AG09319 (cell line): ENCODE results near the gene UNKL.

Source experiments
- DNase-seq: peaks from one replicate; pipeline ENCODE4 v3.0.0-alpha.2; 2010; ENCODE audit warnings: low read depth; ENCODE audit errors: extremely low read depth
- TF ChIP-seq, protein P1 (sequence below): IDR thresholded peaks from 2 replicates; pipeline ENCODE4 v1.5.1; 2011; ENCODE audit warnings: low read depth, mild to moderate bottlenecking, inconsistent platforms, low read length, moderate library complexity

The UNKL gene

DNA sequence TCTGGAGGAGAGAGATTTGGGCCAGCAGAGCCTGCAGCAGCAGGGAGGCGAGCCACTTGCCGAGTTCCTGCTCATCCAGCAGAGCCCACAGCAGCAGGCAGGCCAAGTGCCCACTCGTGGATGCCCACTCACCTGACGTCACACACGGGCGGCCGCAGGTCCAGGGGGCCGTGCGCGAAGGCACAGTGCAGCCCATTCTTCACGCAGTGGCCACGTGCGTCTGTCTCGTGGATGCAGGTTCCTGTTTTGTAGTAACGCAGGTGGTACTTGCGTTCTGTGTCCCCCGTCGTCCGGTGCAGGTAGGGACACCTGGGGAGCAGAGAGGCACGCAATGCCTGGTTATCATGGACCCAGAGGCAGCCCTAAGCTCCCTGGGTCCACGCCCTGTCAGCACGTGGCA lies 11.5 kb downstream of the UNKL start:
- DNase-seq, result no peak
- TF ChIP-seq, protein P1, sequence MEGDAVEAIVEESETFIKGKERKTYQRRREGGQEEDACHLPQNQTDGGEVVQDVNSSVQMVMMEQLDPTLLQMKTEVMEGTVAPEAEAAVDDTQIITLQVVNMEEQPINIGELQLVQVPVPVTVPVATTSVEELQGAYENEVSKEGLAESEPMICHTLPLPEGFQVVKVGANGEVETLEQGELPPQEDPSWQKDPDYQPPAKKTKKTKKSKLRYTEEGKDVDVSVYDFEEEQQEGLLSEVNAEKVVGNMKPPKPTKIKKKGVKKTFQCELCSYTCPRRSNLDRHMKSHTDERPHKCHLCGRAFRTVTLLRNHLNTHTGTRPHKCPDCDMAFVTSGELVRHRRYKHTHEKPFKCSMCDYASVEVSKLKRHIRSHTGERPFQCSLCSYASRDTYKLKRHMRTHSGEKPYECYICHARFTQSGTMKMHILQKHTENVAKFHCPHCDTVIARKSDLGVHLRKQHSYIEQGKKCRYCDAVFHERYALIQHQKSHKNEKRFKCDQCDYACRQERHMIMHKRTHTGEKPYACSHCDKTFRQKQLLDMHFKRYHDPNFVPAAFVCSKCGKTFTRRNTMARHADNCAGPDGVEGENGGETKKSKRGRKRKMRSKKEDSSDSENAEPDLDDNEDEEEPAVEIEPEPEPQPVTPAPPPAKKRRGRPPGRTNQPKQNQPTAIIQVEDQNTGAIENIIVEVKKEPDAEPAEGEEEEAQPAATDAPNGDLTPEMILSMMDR, result no peak

DNA sequence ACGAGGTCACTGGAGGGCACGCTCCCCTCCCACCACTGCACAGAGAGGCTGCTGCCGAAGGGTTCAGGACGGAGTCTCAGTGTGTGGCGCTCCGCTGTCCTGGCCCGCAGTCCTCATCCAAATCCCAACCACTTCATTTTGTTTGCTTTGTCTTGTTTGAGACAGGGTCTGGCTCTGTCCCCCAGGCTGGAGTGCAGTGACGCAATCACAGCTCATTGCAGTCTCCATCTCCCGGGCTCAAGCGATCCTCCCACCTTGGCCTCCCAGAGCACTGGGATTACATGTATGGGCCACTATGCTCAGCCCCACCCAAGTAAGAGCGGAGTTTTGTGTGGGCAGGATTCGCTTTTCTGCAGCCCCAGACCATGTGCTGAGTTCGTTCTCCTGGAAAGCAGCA lies 12.7 kb downstream of the UNKL start:
- no peak for DNase-seq
- TF ChIP-seq, protein P1, result no peak

DNA sequence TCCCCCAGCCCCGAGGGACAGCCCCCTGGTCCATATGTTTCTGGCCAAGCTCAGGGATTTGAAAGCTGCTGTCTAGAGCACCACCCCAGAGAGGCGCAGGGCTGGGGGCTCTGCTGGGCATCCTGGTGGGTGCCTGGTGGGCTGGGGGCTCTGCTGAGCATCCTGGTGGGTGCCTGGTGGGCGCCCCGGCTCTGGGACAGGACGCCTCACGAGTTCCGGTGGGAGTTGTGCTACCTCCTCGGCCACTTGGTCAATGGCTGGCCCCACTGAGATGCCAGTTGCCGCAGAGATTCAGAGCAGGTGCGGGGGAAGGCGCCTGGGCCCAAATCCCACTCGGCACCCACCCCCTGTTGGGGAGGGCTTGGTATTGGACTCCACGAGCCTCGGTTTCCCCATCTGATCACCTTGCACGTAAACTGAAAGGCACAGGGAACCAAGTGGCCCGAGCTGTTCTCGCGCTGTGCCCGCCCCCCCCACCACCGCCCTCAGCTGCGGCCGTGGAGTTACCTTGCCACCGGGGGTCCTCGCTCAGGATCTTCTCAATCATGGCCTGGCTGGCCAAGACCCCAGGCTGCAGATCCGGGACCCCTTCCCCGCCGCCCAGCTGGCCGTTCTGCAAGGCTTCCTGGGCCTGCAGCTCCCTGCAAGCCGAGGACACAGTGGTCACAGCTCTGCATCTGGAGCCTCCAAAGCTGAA lies 13.3 kb downstream of the UNKL start:
- no peak for DNase-seq
- TF ChIP-seq, protein P1, result no peak

DNA sequence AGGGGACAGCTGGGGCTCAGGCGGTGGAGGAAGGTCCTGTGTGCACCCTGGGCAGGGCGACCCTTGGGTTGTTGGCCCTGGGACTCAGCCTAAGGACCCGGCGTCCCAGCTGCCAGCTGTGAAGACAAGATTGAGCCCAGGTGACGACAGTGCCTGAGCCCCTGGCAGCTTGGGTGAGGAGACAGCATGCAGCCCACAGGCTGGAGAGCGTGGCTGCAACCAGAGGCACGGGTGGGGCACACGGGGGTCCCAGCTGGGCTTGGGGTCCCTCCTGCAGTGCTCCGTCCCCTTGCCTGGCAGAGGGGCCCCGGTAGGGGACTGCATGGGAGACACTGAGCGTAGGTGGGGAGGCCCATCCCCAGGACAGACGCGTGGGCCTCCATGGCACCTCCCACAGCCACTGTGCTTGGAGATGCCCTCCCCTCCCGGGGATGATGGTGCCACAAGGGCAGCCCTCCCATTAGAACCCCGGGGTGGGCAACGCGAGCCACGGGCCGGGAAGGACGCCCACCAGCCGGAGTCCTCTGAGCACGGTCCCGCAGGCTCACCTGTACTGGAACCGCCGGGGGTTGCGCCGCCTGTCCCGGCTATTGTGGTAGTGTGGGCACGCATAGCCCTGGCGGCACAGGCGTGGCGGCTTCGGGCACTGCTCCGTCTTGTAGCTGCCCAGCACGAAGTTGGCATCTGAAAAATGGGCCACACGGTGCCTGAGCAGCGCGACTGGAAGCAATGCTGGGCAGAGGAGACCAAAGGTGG lies 15.5 kb downstream of the UNKL start:
- TF ChIP-seq, protein P1, result no peak
- DNase-seq, result no peak

DNA sequence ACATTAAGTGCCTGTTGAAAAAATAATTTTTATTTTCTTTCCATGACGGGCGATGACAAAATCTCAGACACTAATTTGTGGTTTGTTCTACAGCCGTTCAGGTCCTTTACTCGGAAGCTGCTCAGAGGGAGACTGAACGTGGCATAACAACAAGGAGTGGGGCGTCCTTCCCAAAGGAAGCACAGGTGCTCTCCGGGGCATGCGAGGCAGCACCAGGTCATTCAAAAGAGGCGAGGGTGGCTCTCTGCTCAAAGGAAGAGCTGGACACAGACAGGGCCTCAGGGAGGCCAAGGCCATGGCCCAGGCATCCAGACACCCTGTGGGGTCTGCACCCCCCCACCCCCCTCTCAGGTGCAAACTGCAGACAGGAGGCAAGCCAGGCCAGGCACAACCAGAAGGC lies 16.2 kb downstream of the UNKL start:
- DNase-seq, result no peak
- TF ChIP-seq, protein P1, result no peak

DNA sequence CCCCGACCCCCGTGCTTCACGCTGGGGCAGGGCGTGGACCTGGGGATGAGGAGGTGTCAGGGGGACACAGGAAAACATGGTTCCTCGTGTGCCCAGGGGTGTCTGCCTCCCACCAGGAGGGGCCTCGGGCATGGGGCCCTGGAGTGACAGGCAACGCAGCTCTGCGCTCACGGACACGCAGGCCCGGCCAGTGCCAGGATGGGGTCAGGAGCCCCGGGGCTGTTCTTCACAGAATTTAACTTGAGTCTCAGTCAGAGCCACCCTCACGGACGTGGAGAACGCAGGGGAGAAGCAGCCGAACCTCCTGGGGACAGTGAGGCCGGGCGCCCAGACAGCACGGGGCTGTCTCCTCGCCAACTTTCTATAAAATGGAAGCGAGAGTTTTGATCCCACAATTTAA lies 16.7 kb downstream of the UNKL start:
- TF ChIP-seq, protein P1, result no peak
- DNase-seq, result no peak

DNA sequence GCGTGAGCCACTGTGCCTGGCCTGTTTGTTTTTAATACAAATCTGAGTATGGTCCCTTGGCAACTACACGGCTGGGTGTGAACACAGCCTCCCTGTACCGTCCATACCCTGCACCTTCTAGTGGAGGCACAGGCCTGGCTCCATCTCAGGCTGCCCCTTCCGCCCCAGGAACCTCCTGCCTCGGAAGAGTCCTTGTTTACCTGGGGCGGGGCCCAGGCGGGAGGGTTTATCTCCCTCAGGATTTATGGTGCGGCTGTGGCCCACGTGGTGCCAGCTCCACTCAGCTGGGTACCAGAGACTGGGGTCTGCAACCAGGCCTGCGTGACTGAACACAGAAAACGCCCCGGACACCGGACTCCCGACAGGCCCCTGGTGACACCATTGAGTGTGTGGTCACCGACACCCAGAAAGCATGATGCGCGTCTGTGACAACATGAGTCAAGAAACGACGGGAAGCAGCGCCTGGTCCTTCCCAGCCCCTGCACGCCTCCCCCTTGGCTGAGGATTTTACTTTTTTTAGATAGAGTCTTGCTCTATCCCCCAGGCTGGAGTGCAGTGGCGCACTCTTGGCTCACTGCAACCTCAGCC lies 19.0 kb downstream of the UNKL start:
- no peak for DNase-seq
- TF ChIP-seq, protein P1, result no peak
